Astrocyte of the cerebellum (primary cell): Measurements from ENCODE around the gene TSPEAR.
"Not testable (repeated sequence)": the region's sequence is repeated elsewhere in the genome, so short reads cannot be mapped to it uniquely, and the experiment has no call there.

Experiments
- DNase-seq: peaks from one replicate; pipeline ENCODE4 v3.0.0-alpha.2; 2011; ENCODE audit warnings: low read depth
- H3K4me3 ChIP-seq: 2 replicates; pipeline ENCODE4 v1.5.1; 2011; ENCODE audit warnings: mild to moderate bottlenecking, low read depth, low read length, moderate library complexity
- CTCF ChIP-seq: IDR thresholded peaks from 2 replicates; pipeline ENCODE4 v1.5.1; 2012; ENCODE audit warnings: low read length, low read depth, moderate library complexity, mild to moderate bottlenecking; ENCODE audit errors: missing control alignments
- in situ Hi-C: cut with HindIII; loops from 2 replicates; pipeline ENCODE4 v1.10.0; 2017; ENCODE audit warnings: low sequenced_read_pairs

The TSPEAR gene

GRCh38 chr21:44636209-44637017 lies 75.0 kb downstream of the TSPEAR start:
- no peak overlapping the region for H3K4me3 ChIP-seq
- no peak for TF ChIP-seq CTCF
- in situ Hi-C loops, result no loop called here
- DNase-seq, result no peak

- no peak overlapping the region for H3K4me3 ChIP-seq
- TF ChIP-seq CTCF, result no peak
- in situ Hi-C loops, result no loop called here
- no peak for DNase-seq
Observed at GRCh38 chr21:44632067-44632466, 79.3 kb downstream of the TSPEAR start.

- no peak overlapping the region for H3K4me3 ChIP-seq
- no peak for DNase-seq
- in situ Hi-C loops, result no loop called here
- no peak for TF ChIP-seq CTCF
Observed at GRCh38 chr21:44630440-44630839, 80.9 kb downstream of the TSPEAR start.

GRCh38 chr21:44628707-44629391 lies 82.5 kb downstream of the TSPEAR start:
- no peak for TF ChIP-seq CTCF
- in situ Hi-C loops, result no loop called here
- no peak for DNase-seq
- H3K4me3 ChIP-seq, result no peak overlapping the region

GRCh38 chr21:44627831-44628233 lies 83.5 kb downstream of the TSPEAR start:
- in situ Hi-C loops, H3K4me3 ChIP-seq, DNase-seq: not testable (repeated sequence)

GRCh38 chr21:44627181-44627822 lies 84.1 kb downstream of the TSPEAR start:
- in situ Hi-C loops, DNase-seq, H3K4me3 ChIP-seq: not testable (repeated sequence)

- no peak for TF ChIP-seq CTCF
- in situ Hi-C loops, result no loop called here
- no peak within 1 kb of the TSS for H3K4me3 ChIP-seq
- DNase-seq, result no peak
Observed at GRCh38 chr21:44626673-44627143, 84.7 kb downstream of the TSPEAR start, which contains the start of gene KRTAP10-9. Gene KRTAP10-9 (plus strand): TSS chr21:44627093. CDS start chr21:44627172, 79 bp downstream.
